Head of caudate nucleus (tissue), 42 donors: ENCODE results near the gene TXNRD3.
"Not testable (repeated sequence)": the region's sequence is repeated elsewhere in the genome, so short reads cannot be mapped to it uniquely, and the experiment has no call there.

Experiments
- DNase-seq, 42 donors: peaks; one replicate each; pipeline versions ENCODE4 v3.0.0 to v3.0.0-alpha.2; 2020 to 2021; ENCODE audit warnings: mixed read lengths in 7 of 42
- intact Hi-C: fragments of 100-400 bp; cut with DNase I; formaldehyde crosslinking; loops from one replicate; pipeline ENCODE4 v1.15.0; 2022

Gene TXNRD3

DNA sequence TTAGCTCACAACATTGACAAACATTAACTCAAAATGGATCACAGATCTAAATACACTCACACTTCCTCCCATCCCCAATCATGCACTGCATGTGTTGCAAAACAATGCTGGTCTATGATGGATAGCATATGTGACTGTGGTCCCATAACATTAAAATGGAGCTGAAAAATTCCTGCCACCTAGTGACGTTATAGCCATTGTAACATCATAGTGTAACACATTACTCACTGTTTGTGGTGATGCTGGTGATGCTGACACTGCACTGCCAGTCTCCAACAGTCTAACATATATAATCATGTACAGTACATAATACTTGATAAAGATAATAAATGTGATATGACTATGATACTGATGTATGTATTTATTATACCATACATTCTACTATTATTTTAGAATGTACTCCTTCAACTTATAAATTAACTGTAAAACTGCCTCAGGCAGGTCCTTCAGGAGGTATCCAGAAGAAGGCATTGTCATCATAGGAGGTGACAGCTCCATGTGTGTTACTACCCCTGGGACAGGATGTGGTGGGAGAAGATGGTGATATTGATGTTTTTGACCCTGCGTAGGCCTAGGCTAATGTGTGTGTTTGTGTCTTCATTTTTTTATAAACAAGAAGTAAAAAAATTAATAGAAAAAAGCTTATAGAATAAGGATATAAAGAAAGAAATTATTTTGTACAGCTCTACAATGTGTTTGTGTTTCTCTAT is 41.3 kb downstream of the TXNRD3 start:
- DNase-seq = no peak
- intact Hi-C loops = no loop called here

DNA sequence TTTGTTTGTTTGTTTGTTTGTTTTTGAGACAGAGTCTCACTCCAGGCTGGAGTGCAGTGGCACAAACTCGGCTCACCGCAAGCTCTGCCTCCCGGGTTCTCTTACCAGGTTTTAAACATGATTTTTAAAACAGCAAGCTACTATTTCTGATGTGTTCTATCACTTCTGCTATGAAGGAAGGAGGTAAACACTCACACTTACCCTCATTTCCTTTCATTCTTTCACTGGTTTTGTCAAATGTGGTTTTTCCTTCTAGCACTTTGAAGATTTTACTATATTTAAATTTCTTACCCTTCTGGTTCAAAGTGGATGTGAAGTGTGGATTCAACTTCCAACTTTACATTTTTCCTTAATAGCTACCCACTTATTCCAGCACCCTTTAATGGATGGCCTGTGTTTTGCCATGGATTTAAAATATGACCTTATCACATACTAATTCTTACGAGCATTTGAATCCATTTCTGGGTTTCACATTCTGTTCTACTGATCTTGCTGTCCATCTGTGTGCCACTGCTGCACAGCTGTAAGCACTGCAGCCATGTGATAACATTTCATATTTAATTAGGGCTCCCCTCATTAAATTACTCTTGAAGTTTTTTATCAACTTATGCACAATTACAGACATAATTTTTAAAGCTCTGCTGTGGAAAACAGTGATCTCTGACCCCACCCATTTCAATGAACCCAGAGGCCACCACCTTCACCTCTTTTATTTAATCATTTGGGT is 42.3 kb downstream of the TXNRD3 start:
- DNase-seq = no peak
- intact Hi-C loops = no loop called here

DNA sequence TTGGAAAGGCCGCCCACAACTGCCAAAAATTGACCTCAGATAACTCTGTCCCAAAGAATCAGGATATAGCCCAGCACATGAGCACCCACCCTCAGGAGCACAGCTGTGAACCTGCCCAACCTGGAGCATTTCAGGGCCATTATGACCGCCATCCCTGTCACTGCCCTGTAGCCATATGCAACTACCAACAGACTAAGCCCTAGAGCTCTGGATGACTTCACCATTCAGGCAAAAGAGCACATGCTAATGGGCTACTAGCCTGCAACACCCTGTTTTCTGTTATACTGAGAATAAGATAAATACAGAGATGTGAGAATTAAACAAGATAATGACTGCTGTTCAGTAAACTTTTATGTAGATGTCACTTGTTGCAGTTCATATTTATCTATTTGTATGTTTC is 45.0 kb downstream of the TXNRD3 start:
- DNase-seq = no peak
- intact Hi-C loops = no loop called here

DNA sequence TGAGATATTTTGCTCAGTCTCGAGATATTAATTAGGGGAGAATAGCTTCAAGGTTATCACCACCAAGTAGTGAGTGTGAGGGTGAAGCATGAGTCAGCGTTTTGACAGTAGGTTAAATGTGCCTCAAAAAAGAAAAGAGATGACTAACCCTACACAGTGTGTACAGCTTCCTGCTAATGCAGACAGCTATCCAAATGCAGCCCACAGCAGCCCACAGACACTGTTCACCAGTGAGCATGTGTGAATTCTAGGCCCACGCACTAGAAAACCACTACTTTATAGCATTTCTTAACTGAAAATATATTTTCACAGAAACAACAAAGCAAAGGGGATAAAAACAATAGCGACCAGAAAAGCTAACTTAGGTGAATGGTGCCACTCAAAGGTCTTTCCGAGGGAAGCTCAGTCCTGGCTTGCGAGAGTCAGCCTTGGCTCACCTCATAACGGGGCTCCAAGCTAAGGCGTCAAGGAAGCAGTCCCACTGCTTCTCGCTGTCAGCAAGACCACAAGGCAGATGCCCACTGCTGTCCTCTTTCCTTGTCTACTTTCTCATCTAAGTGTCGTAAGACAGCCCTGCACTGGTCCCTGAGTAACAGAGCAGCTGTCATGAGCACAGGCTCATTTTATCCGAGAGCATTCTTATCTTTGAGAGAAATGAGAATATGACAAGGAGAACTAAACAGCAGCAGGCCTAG is 47.6 kb downstream of the TXNRD3 start:
- peak; percentile 9 to 86 (median 51) for DNase-seq
- intact Hi-C loops = no loop called here

DNA sequence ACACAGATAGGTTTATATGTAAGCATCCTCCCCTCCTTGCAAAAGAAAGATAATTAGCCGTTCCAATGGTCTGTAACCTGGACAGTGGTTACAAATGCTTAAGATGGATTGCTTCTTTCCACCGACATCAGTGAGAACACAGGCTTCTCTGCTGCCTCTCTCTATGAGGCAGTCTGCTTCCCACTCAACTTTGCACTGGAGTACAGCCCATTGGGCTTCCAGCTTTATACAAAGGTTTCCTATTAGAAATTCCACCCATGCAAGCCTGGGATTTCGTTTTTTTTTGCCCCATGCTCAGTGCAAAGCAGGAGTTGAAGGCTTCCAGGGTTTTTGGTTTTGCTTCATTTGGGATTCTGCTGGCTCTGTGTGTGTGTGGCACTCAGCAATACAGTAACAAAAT is 48.9 kb downstream of the TXNRD3 start:
- peak in 33 of 42 donors; percentile 8 to 83 (median 44) for DNase-seq
- intact Hi-C loops = no loop called here

DNA sequence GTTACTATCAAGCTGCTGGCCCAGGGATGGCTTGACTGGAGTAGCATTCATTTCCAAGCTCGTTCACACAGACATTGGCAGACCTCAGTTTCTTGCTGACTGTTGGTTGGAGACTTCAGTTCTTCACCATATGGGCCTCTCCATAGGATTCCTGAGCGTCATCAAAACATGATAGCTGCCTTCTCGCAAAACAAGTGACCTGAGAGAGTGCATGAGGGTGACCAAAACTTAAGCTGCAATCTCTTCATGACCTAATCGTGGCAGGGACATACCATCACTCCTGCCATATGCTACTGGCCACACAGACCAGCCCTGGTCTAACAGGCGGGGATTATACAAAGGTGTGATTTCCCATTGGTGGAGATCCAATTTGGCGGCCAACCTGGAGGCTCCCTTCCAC is 50.2 kb downstream of the TXNRD3 start:
- intact Hi-C loops = no loop called here
- no peak for DNase-seq

DNA sequence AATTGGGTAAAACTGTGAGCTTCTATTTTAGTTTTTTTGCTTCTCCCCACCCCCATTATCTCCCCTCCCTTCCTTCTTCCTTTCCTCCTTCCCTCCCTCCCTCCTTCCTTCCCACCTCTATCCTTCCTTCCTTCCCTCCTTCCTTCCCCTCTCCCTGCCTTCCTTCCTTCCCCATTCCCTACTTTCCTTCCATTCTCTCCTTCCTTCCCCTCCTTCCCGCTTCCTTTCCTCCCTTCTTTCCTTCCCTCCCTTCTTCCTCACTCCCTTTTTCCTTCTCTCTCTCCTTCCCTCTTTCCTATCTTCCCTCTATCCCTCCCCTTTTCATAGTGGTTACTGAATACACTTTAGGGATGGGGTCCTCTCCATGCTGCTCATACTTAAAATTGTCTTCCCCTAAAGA is 55.8 kb downstream of the TXNRD3 start:
- intact Hi-C loops = no loop called here
- no peak for DNase-seq

DNA sequence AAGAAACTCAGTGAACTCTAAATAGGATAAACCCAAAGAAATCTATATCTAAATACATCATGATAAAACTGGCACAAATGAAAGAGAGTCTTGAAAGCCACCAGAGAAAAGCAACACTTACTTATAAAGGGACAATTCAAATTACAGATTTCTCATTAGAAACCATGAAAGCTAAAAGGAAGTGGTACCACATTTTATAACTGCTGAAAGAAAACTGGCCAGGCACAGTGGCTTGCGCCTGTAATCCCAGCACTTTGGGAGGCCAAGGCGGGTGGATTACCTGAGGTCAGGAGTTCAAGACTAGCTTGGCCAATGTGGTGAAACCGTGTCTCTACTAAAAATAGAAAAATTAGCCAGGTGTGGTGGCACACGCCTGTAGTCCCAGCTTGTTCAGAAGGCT is 59.4 kb downstream of the TXNRD3 start:
- intact Hi-C loops, DNase-seq: not testable (repeated sequence)

DNA sequence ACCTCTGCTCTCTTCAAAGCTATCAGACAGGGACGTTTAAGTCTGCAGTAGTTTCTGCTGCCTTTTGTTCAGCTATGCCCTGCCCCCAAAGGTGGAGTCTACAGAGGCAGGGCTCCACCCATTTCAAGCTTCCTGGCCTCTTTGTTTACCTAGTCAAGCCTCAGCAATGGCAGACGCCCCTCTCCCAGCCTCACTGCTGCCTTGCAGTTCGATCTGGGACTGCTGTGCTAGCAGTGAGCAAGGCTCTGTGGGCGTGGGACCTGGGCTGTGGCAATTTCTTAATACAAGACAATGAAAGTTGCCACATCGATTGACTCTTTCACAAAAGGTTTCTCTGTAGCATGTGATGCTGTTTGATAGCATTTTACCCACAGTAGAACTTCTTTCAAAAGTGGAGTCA is 63.4 kb downstream of the TXNRD3 start:
- DNase-seq, intact Hi-C loops: not testable (repeated sequence)

DNA sequence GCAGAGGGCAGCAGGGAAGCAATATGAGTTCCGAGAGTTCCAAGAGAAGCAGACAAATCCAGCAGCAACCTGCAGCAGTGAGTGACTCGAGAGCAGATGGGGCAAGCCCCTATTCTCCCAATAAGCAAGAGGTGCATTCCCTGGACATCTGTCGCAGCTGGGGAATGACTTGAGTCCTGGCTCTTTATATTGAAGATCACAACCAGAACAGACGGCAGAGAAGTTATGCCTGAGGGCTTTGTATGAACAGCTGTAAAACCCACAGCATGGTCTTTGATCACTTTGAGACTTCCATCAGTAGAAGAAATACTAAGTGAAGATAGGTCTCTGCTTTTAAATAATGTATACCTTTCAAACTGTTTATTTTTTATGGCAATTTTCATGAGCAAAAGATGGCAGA is 72.6 kb downstream of the TXNRD3 start:
- intact Hi-C loops = no loop called here

DNA sequence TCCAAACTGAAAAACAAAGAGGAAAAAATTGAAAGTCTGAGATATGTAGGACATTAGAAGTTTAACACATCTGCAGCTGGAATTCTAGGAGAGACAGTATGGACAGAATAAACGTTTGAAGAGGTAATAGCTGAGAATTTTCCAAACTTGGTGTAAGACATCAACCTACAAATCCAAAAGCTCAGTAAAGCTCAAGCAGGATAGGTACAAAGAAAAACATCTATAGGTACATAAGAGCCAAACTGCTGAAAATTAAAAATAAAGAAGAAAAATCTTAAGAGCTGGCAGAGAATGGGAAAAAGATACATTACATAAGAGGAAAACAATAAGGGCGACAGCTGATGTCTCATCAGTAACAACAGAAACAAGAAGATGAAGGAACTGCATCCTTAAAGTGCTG is 73.4 kb downstream of the TXNRD3 start:
- DNase-seq = no peak
- intact Hi-C loops = no loop called here

More for the DNA sequence above, 72.6 kb downstream of the TXNRD3 start:
- no peak for DNase-seq

DNA sequence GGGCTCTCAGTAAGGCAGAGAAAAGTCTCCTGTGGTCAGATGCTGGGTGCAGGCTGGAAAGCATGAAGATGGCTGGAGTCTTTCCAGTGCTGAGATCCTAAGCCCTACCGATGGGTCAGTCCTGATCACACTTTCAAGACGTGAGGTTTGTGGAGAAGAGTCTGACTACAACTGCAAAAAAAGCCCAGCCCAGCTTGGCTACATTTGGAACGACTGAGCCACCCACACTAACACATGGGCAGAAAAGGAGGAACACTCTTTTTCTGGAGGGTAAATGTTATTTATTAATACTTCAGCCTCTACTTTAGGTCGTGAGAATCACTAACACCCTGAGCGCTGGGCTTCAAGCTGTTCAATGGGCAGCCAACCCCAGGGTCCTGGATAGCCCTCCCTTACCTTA is 74.2 kb downstream of the TXNRD3 start:
- intact Hi-C loops = no loop called here

DNA sequence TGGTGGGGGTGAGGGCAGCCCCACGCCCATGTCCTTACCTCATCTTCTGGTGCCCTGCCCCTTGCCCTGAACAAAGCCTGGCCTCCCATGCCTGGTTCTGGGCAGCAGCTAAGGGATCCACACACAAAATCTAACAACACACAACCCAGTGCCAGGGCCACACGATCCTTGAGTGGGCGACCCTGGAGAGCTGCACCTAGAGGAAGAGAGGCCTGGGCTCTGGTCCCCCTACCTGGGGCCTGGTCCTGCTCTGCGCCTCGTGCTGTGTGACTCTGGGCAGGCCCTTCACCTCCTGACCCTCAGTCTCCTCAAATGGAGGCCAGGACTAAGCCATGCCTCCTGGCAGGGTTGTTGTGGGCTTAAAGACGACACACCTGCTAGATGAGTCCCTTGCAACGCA is 76.2 kb downstream of the TXNRD3 start:
- intact Hi-C loops = no loop called here
- DNase-seq = no peak

More for the DNA sequence above, 74.2 kb downstream of the TXNRD3 start:
- DNase-seq = no peak

DNA sequence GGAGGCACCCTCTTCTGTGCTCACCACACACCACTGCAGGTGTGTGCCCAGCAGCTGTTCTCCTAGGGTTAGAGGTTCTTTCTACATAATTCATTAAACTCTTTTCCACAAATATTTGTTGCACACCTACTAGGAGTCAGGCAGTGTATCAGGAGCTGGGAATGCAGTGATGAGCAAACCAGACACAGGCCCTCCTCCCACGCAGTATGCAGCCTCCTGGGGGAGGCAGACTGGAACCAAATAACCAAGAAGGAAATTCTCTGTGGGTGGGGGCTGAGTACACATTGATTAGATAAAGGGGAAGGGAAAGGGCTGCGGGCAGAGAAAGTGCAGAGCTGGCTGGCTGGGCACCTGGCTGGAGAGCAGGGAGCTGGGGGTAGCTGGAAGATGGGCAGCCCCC is 77.7 kb downstream of the TXNRD3 start:
- no peak for DNase-seq
- intact Hi-C loops = no loop called here

DNA sequence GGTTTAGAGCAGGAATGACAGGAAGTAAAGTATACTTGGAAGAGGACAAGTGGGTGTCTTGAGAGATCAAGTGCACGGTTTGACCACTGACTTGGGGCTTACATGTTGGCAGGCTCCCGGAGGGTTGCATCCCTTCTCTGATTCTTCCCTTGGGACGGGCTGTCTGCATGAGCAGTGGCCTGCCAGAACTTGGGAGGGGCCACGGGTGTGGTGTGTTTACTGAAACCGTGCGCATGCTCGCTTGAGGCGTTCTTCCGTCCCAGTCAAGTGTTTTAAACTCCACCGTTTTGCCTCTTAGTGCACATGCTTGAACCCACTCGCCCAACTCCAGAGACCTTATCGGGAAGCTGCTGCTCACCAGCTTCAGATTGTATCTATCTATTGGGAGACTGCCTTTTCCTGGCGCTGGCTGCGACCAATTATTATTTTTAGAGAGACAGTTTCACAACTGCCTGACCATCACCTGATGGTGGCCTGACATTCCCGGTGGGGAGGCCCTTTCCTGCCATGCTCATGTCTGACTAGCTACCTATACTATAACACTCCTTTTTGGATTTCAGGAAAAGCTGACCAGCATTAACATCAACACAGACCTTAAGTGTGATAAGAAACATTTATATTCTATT is 81.3 kb downstream of the TXNRD3 start:
- intact Hi-C loops = no loop called here
- peak in 1 of 42 donors; percentile 23 for DNase-seq

DNA sequence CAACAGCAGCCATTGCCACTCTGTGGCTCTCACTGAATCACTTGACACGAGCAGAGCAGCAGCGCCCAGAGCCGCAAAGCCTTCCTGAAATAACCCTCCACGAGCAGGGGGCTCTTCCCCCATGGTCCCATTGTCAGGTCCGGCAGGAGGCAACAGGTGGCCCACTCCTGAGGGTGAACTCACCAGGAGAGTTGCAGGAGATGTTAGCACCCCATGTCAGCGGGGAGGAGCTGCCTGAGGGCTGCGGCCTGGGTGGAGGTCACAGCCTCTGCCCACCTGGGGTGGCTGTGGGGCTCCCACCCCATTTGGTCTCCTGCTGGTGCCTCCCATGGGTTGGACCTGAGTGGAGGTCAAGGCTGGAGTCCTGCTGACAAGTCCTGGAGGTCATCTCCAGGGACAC is 83.8 kb downstream of the TXNRD3 start:
- DNase-seq = no peak
- intact Hi-C loops = no loop called here

DNA sequence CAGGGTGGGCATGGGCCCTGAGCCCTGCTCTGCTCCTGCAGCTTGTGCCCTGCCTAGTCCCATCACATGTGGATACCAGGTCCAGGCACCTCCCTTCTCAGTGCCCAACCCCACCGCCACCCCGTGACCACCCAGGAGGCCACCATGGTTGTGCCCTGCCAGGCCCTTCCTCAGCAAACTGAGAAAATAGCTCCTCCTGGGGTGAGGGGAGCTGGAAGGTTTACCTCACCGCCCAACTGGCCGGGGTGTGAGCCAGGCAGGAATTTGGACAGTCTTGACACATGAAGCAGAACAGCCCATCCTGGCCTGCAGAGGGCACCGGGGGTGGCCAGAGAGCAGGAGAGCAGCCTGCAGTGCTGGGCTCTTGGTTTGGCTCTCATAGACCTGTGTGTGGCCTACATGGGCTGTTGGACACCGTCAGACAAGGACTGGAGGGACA is 84.8 kb downstream of the TXNRD3 start:
- peak in 1 of 42 donors; percentile 33 for DNase-seq
- intact Hi-C loops = no loop called here

DNA sequence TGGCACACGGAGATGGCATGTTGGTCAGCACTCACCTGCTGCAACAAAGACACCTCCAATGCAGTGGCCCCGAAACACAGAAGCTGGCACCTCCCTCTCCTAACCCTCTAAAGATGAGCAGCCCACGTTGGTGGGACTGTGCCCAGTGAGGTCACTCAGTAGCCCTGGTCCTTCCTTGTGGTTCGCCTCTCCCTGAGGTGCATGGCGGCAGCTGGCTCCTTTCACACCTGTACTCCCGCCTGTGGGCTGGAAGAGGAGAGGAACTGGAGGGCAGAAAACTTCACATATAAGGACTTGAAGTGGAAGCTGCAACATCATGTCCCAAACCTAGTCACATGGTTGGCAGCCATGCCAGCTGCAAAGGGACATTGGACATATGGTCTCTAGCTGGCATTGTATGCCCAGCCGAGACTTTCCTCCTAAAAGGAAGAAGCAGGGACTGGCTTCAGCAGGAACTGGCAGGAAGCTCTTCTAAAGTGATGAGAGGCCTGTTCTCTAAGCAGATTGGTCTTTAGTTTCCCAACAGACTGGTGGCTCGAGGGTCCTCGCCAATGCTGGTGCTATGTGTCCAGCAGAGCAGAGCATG is 85.4 kb downstream of the TXNRD3 start:
- peak in 2 of 42 donors; percentile 32 to 36 for DNase-seq
- intact Hi-C loops = no loop called here

DNA sequence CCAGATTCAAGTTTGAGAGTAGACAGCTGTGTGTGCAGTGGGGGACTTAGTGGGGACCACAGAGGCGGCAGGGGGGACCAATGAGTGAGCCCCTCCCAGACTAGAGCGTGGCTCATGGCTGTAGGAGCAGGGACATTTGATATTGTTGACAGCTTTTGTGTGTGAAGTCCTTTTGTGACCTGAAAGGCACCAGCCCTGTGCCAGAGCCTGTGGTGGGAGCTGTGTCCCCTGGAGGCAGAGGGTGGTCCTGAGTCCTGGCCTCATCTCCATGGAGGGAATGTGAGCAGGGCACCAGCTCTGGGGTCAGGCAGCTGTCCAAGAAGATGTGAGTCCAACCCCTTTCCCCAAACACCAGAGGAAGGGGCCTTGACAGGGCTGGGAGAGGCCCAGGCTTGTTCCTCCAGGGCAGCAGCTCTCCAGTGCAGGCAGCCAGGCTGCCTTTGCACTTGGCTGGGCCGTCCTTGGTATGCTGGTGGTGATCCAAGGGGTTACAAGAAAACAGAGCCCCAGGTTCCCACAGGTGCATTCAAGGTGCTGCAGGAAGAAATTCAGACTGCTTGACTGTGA is 86.1 kb downstream of the TXNRD3 start:
- intact Hi-C loops = no loop called here

More for the DNA sequence above, 86.1 kb downstream of the TXNRD3 start:
- DNase-seq = peak in 1 of 42 donors; percentile 13
